Osteocyte (in vitro differentiated cells): ENCODE results near the gene EPHA6. TPM values are rescaled to one million over a fixed set of nuclear protein-coding genes. Genes with fewer than 3 reads are reported as not detected.

Source experiments
- DNase-seq: peaks from one replicate; pipeline ENCODE4 v3.0.0; 2021; ENCODE audit warnings: mixed read lengths; ENCODE audit not compliant: unreplicated experiment; ENCODE audit errors: extremely low spot score
- H3K27ac Mint-ChIP-seq: one replicate; pipeline ENCODE4 v1.8.0; 2021; ENCODE audit warnings: mild to moderate bottlenecking, mixed read lengths; ENCODE audit not compliant: unreplicated experiment
- H3K27me3 Mint-ChIP-seq: one replicate; pipeline ENCODE4 v1.8.0; 2021; ENCODE audit warnings: mixed read lengths; ENCODE audit not compliant: unreplicated experiment
- H3K36me3 Mint-ChIP-seq: one replicate; pipeline ENCODE4 v1.8.0; 2021; ENCODE audit warnings: mixed read lengths; ENCODE audit not compliant: unreplicated experiment
- H3K4me1 Mint-ChIP-seq: one replicate; pipeline ENCODE4 v1.8.0; 2021; ENCODE audit warnings: mixed read lengths; ENCODE audit not compliant: unreplicated experiment
- H3K4me3 Mint-ChIP-seq: one replicate; pipeline ENCODE4 v1.8.0; 2021; ENCODE audit warnings: mild to moderate bottlenecking, moderate library complexity, mixed read lengths; ENCODE audit not compliant: unreplicated experiment
- H3K9me3 Mint-ChIP-seq: one replicate; pipeline ENCODE4 v1.8.0; 2021; ENCODE audit warnings: mixed read lengths; ENCODE audit not compliant: unreplicated experiment
- CTCF ChIP-seq: fragments of 200-600 bp; sonication (generic); IDR thresholded peaks from 2 replicates; pipeline ENCODE4 v1.5.0; 2021; ENCODE audit warnings: antibody characterized with exemption, mild to moderate bottlenecking, moderate library complexity
- total RNA-seq: library from RNA; stranded (reverse); gene quantifications from 2 replicates; pipeline ENCODE4 v1.2.1, GENCODE V29; 2021

Gene EPHA6
- total RNA-seq, 1 donor from 2014 or later, result 0.51 TPM

DNA sequence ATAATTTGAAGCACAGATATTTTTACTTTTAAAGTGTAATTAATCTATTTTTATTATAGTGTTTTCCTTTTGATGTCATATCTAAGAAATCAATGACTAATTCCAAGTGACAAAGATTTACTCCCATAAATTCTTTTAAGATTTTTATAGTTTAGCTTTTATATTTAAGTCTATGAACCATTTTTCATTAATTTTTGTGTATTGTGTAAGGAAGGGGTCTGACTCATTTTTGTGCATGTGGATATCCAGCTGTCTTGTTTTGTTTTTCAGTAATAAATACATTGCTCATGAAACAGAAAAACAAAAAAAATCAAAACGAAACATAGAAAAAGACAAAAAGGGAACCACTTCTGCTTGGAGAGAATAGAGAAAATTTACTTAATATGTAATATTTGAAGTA lies 145.1 kb downstream of the EPHA6 start:
- Mint-ChIP-seq H3K27me3 (no peaks in the 10 kb centered on the region), H3K36me3 (no peaks in the 10 kb centered on the region), H3K27ac (no peak overlapping the region), H3K9me3 (no peaks in the 10 kb centered on the region), H3K4me3 (no peak overlapping the region), H3K4me1 (peaks cover 11% of the 10 kb centered on the region)
- DNase-seq, result no peak
- TF ChIP-seq CTCF, result no peak

- DNase-seq, result no peak
- no peaks in the 10 kb centered on the region for H3K36me3 Mint-ChIP-seq
- no peaks in the 10 kb centered on the region for H3K27me3 Mint-ChIP-seq
- H3K27ac Mint-ChIP-seq, result peak overlapping the region; percentile 16
- H3K4me3 Mint-ChIP-seq, result no peak overlapping the region
- no peaks in the 10 kb centered on the region for H3K9me3 Mint-ChIP-seq
- H3K4me1 Mint-ChIP-seq, result peaks cover 11% of the 10 kb centered on the region
- no peak for TF ChIP-seq CTCF
Measured at GRCh38 chr3:96959901-96960641, 145.7 kb downstream of the EPHA6 start.

GRCh38 chr3:96960661-96961330 lies 146.4 kb downstream of the EPHA6 start:
- no peak for TF ChIP-seq CTCF
- Mint-ChIP-seq H3K9me3 (no peaks in the 10 kb centered on the region), H3K27ac (no peak overlapping the region), H3K4me1 (peaks cover 11% of the 10 kb centered on the region), H3K36me3 (no peaks in the 10 kb centered on the region), H3K27me3 (no peaks in the 10 kb centered on the region), H3K4me3 (no peak overlapping the region)
- no peak for DNase-seq

DNA sequence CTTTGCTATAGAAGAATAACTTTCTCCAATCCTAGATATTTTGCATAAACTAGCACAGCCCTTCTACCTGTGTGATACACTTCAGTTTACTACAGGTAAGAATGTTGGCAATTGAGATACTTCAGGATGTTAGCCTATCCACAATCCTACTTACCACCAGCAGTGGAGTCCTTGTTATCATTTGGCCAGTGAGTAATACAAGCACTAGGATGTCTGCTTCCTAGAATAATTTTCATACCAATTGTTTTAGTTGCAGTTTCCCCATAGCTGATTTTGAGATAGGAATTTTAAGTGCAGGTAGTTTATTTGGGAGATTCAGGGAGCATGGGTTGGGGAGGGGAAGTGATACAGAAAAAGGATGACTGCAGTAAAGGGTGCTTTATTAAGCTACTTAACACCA lies 147.2 kb downstream of the EPHA6 start:
- no peak overlapping the region for H3K27ac Mint-ChIP-seq
- no peak for DNase-seq
- no peak for TF ChIP-seq CTCF
- no peak overlapping the region for H3K4me3 Mint-ChIP-seq
- peaks cover 11% of the 10 kb centered on the region for H3K4me1 Mint-ChIP-seq
- H3K9me3 Mint-ChIP-seq, result no peaks in the 10 kb centered on the region
- no peaks in the 10 kb centered on the region for H3K27me3 Mint-ChIP-seq
- H3K36me3 Mint-ChIP-seq, result no peaks in the 10 kb centered on the region

DNA sequence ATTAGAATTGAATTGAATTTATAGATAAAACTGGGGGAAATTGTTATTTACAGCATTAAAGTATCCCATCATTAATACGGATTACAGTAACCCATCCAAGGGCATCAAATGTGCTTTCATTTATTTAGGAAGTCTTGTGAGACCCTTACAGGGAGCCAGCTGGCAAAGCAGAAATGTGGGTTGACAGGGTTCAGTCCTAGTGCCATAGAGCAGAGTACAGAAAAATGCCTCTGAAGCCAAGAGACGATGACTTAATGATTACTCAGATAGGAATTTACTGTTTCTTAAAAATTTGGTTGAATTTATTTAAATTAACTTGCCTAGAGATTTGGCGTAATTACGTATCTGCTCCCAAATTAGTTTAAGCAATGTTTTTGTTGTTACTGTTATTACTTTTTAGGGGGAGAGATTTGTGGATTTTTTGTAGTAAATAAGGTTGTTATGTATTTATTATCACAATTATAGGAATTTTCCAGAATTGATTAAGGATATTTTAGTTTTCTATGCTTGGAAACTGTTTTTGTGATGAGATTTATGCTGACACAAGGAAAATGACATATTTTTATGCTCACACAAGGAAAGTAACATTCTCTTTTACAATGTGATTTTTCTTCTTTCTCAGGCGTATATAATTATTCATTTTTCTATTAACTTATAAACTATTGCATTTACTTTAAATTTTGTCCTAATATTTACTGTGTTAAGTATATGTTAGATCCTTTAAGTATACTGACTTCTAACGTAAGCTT lies 152.0 kb downstream of the EPHA6 start:
- no peaks in the 10 kb centered on the region for H3K9me3 Mint-ChIP-seq
- H3K27me3 Mint-ChIP-seq, result no peaks in the 10 kb centered on the region
- DNase-seq, result no peak
- no peak overlapping the region for H3K4me3 Mint-ChIP-seq
- H3K36me3 Mint-ChIP-seq, result no peaks in the 10 kb centered on the region
- TF ChIP-seq CTCF, result no peak
- no peak overlapping the region for H3K27ac Mint-ChIP-seq
- no peaks in the 10 kb centered on the region for H3K4me1 Mint-ChIP-seq
